ENCODE data around the gene TRIM8. TPM values are rescaled to one million over a fixed set of nuclear protein-coding genes. Genes with fewer than 3 reads are reported as not detected.

The TRIM8 gene
- 117 TPM for total RNA-seq
- long read RNA-seq, full-length matches to known transcripts: 61 of 128 reads
- long read RNA-seq, partial matches to known transcripts: 1 of 128 reads
- long read RNA-seq, other reads (novel, unspliced or antisense): 66 of 128 reads

- peak; percentile 78 for DNase-seq
- intact Hi-C loops (cut with micrococcal nuclease): no loop called here
- peak; percentile 1 for ATAC-seq
Observed at GRCh38 chr10:102644066-102644645, at the start of gene TRIM8. TSS of gene TRIM8 (plus strand) at chr10:102644479. CDS start at chr10:102644618, 139 bp downstream.

GRCh38 chr10:102595293-102595692 is 49.0 kb upstream of the TRIM8 start:
- intact Hi-C loops (cut with micrococcal nuclease): no loop called here
- DNase-seq: no peak
- ATAC-seq: no peak

DNA sequence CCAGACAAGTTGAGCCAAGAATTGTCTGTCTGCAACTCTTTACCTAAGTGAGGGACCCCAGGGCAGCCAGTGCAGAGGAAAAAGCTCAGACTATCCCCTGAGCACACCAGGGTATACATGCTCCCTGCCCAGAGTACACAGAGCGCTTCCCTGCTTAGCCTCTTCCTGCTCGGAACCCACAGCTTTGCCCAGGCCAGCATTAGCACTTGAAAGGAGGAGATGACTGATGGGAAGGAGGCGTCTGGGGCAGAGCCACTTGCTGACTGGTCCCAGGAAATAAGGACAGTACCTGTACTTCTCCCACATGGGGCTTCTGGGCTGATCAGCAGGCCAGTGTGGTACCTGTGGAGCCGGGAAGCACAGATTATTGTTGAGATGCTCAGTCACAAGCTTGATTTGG is 48.4 kb upstream of the TRIM8 start:
- no peak for ATAC-seq
- intact Hi-C loops (cut with micrococcal nuclease): no loop called here
- DNase-seq: no peak

GRCh38 chr10:102596506-102596971 is 47.7 kb upstream of the TRIM8 start:
- ATAC-seq (peak; percentile 67), DNase-seq (peak; percentile 50)
- intact Hi-C loops (cut with micrococcal nuclease): no loop called here

- peak; percentile 72 for DNase-seq
- intact Hi-C loops (cut with micrococcal nuclease): no loop called here
- peak; percentile 57 for ATAC-seq
Observed at GRCh38 chr10:102597131-102597991, 46.9 kb upstream of the TRIM8 start.

DNA sequence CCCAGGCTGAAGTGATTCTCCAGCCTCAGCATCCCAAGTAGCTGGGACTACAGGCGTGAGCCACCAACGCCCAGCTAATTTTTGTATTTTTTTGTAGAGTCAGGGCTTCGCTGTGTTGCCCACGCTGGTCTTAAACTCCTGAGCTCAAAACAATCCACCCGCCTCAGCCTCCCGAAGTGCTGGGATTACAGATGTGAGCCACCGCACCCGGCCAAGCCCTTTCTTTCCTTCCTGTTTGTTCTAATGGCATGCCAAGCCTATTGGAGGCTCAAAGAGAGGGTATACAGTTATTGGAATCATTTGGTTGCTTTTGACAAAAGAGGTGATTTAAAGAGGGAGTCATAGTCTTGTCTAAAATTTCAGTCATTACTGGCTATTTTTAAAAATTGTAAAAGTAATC is 46.0 kb upstream of the TRIM8 start:
- intact Hi-C loops (cut with micrococcal nuclease): no loop called here
- ATAC-seq (no peak), DNase-seq (no peak)

GRCh38 chr10:102599565-102600327 is 44.5 kb upstream of the TRIM8 start:
- intact Hi-C loops (cut with micrococcal nuclease): no loop called here
- ATAC-seq (peak; percentile 27), DNase-seq (peak; percentile 59)

- no peak for DNase-seq
- intact Hi-C loops (cut with micrococcal nuclease): no loop called here
- no peak for ATAC-seq
Observed at GRCh38 chr10:102600816-102601215, 43.5 kb upstream of the TRIM8 start.

- ATAC-seq (no peak), DNase-seq (no peak)
- intact Hi-C loops (cut with micrococcal nuclease): no loop called here
Observed at GRCh38 chr10:102601639-102602038, 42.6 kb upstream of the TRIM8 start.

DNA sequence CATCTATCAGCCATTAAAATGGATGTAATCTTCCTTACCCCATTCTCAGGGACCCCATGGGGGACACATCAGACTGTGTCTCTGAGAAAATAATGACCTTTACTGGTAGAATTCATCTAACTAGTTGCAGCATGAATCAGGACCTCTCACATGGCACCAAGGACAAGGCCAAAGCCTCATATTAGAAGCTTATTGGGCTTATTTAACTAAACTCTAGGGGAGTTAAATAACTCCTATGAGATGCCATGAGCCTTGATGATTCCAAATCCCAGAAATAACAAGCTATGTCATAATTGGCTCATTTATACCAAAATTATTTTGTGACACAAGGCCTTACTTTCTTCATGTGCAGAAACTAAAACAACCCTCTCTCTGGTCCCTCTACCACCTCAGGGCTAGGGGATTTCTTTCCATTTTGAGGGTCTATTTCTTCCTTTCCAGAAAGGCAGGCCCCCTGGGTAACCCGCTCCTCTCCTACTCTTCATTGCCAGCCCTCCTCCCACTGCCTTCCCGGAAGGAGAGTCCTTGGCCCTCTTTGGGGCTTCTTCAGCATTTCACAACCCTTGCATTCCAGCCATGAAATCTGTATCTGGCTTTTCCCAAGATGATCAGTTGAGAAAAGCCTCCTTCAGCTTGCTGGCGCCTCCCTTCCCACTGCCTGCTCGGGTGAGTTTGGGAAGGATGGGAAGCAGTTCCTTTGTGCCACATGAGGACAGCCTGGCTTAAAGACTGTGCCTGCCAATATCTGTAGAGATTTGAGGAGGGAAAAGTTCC is 41.8 kb upstream of the TRIM8 start:
- peak; percentile 61 for DNase-seq
- peak; percentile 72 for ATAC-seq
- intact Hi-C loops (cut with micrococcal nuclease): no loop called here

DNA sequence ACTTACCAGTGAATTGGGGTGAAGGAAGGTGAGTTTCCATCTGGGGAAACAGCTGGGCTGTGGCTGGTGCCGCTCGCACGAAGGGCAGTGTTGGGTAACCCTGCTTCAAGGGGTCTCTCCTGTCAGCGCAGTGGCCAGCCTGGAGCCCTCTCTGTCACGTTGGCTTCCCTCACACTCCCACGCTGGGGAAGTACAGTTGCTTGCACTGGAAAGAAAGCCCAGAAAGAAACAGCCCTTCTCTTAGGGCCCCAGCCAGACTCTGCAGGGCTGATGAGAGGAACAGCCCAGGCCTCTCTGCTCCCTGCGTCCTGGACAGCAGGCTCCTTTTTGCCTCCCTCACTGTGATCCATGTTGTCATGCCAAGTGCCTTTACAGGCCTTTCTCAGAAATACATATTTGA is 40.3 kb upstream of the TRIM8 start:
- DNase-seq: peak; percentile 41
- ATAC-seq: peak; percentile 53
- intact Hi-C loops (cut with micrococcal nuclease): no loop called here

GRCh38 chr10:102604439-102604841 is 39.8 kb upstream of the TRIM8 start:
- ATAC-seq (peak; percentile 24), DNase-seq (no peak)
- intact Hi-C loops (cut with micrococcal nuclease): no loop called here

- no peak for ATAC-seq
- no peak for DNase-seq
- intact Hi-C loops (cut with micrococcal nuclease): no loop called here
Observed at GRCh38 chr10:102605712-102606111, 38.6 kb upstream of the TRIM8 start.

GRCh38 chr10:102608487-102608886 is 35.8 kb upstream of the TRIM8 start:
- ATAC-seq (no peak), DNase-seq (no peak)
- intact Hi-C loops (cut with micrococcal nuclease): no loop called here

DNA sequence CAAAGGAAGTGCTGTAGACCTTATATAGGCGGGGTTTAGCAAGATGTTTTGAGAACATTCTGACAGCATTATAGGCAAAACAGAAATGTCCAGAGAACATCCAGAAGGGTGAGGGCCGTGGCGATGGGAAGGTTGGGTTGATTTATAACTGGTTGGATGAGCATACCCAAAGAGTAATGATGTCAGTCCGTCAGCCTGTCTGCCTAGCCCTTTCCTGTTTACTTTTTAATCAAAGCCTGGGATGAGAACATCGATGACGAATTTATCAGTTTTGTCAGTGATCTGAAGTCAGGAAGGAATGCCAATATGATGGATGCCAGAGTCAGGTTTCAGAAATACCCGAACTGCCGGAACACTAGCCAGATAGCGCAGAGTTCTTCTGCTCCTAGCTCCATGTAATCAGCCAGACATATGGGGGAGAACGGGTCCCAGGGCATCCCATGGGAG is 33.8 kb upstream of the TRIM8 start:
- DNase-seq (no peak), ATAC-seq (peak; percentile 23)
- intact Hi-C loops (cut with micrococcal nuclease): no loop called here

DNA sequence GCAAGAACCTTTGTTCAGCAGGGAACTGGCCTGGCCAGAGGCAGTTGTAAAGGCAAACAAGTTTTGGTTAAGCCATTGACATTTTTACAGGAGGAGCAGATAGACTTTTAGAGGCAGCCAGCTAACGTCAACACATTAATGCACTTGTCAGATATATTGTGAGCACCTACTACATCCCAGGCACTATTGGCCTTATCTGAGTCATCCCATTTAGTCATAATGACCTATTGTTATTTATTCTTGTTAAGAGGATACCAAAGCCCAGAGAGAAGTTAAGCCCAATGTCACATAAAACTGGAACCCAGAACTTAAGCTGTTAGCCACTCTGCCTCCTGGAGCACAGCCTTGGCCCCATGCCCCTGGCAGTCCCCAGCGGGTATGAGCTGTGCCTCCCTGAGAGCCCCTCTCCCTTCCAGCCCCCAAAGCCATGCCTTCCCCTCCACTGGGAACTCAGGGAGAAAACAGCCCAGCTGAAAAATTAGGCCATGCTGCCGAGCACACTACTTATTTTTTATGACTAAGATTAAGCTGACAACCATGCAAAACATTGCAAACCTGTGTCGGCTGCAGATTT is 32.7 kb upstream of the TRIM8 start:
- DNase-seq: no peak
- ATAC-seq: no peak
- intact Hi-C loops (cut with micrococcal nuclease): no loop called here

- ATAC-seq: no peak
- DNase-seq: no peak
- intact Hi-C loops (cut with micrococcal nuclease): no loop called here
Observed at GRCh38 chr10:102612964-102613275, 31.4 kb upstream of the TRIM8 start.

DNA sequence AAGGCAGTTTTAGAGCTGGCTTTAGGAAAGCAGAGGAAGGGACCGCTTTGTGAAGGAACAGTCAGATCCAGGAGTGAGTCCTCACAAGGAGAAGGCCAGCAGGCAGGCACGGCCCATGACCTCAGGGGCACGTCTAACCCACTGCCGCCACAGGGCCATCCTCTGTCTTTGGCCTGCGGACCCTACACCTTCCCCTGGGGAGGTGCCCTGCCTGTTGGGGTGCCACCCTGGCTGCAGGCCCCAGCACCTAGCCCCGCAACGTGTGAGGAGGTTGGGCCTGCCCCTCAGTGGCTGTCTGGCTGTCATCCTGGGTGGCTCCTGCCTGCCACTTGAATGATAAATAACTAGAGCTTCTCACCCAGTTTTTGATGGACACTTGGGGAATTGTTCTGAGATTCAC is 31.0 kb upstream of the TRIM8 start:
- ATAC-seq: no peak
- DNase-seq: no peak
- intact Hi-C loops (cut with micrococcal nuclease): no loop called here

GRCh38 chr10:102613785-102614184 is 30.5 kb upstream of the TRIM8 start:
- peak; percentile 44 for ATAC-seq
- DNase-seq: peak; percentile 75
- intact Hi-C loops (cut with micrococcal nuclease): no loop called here

All from left ventricle myocardium superior (tissue), 1 donor.